ENCODE measurements around the gene LSM2.

Gene LSM2

GRCh38 chr6:31762878-31763618 is 43.7 kb downstream of the LSM2 start:
- H3K4me1 ChIP-seq (ENCODE audit: low read length): peaks cover 16% of the 10 kb centered on the region
- H3K4me2 ChIP-seq (ENCODE audit: low read depth, low read length): no peak overlapping the region
- H3K9me2 ChIP-seq (replicated peaks; ENCODE audit: insufficient read depth, low read length): no peaks in the 10 kb centered on the region
- no peaks in the 10 kb centered on the region for H3K27me3 ChIP-seq (replicated peaks; ENCODE audit: insufficient read depth, low read length)
- no peaks in the 10 kb centered on the region for H4K20me1 ChIP-seq (ENCODE audit: insufficient read depth, low read length)
- no peak overlapping the region for H3K4me3 ChIP-seq (ENCODE audit: low read length)
- no peak overlapping the region for H3K27ac ChIP-seq (ENCODE audit: low read length)
- no peak overlapping the region for H3K9ac ChIP-seq (ENCODE audit: low read length)
- no peak overlapping the region for H2AFZ ChIP-seq (ENCODE audit: low read length)
- H3K79me2 ChIP-seq (ENCODE audit: low read length): no peaks in the 10 kb centered on the region
- no peaks in the 10 kb centered on the region; the same call in 1 of the 2 replicates for H3F3A ChIP-seq (ENCODE audit: insufficient read depth, low read length)
- H3K9me3 ChIP-seq (replicated peaks; ENCODE audit: insufficient read depth, low read length): no peaks in the 10 kb centered on the region
- DNase-seq: no peak
- H3K36me3 ChIP-seq (replicated peaks; ENCODE audit: insufficient read depth, low read length): no peaks in the 10 kb centered on the region
- TF ChIP-seq EZH2phosphoT487 (IDR thresholded peaks at IDR 0.05; ENCODE audit: low read length): no peak
- no peak for TF ChIP-seq CTCF (IDR thresholded peaks at IDR 0.05; ENCODE audit: low read length)
- no peak for TF ChIP-seq EZH2 (optimal IDR thresholded peaks at IDR 0.05; ENCODE audit: low read depth, low read length)

- Histone ChIP-seq H3K9ac (ENCODE audit: low read length) (no peak within 1 kb of the TSS), H3K4me3 (ENCODE audit: low read length) (no peak within 1 kb of the TSS), H4K20me1 (ENCODE audit: insufficient read depth, low read length) (no peaks in the 10 kb centered on the region), H3K79me2 (ENCODE audit: low read length) (no peaks in the 10 kb centered on the region), H3K27me3 (replicated peaks; ENCODE audit: insufficient read depth, low read length) (no peaks in the 10 kb centered on the region), H3K9me2 (replicated peaks; ENCODE audit: insufficient read depth, low read length) (no peaks in the 10 kb centered on the region), H3K4me2 (ENCODE audit: low read depth, low read length) (no peak within 1 kb of the TSS), H3K4me1 (ENCODE audit: low read length) (peaks cover 16% of the 10 kb centered on the region), H3K9me3 (replicated peaks; ENCODE audit: insufficient read depth, low read length) (no peaks in the 10 kb centered on the region), H3F3A (ENCODE audit: insufficient read depth, low read length) (no peaks in the 10 kb centered on the region; the same call in 1 of the 2 replicates), H2AFZ (ENCODE audit: low read length) (no peak within 1 kb of the TSS), H3K36me3 (replicated peaks; ENCODE audit: insufficient read depth, low read length) (no peaks in the 10 kb centered on the region), H3K27ac (ENCODE audit: low read length) (no peak within 1 kb of the TSS)
- DNase-seq: no peak
- TF ChIP-seq EZH2 (optimal IDR thresholded peaks at IDR 0.05; ENCODE audit: low read depth, low read length) (no peak), CTCF (IDR thresholded peaks at IDR 0.05; ENCODE audit: low read length) (no peak), EZH2phosphoT487 (IDR thresholded peaks at IDR 0.05; ENCODE audit: low read length) (no peak)
Observed at GRCh38 chr6:31762356-31762755, 44.4 kb downstream of the LSM2 start, which contains the start of gene SAPCD1. Gene SAPCD1, plus strand, starts transcription at chr6:31762656. Its CDS starts 399 bp downstream, at chr6:31763055.

- Histone ChIP-seq H3K36me3 (replicated peaks; ENCODE audit: insufficient read depth, low read length) (no peaks in the 10 kb centered on the region), H3K27me3 (replicated peaks; ENCODE audit: insufficient read depth, low read length) (no peaks in the 10 kb centered on the region), H3K4me3 (ENCODE audit: low read length) (no peak overlapping the region), H3F3A (ENCODE audit: insufficient read depth, low read length) (no peaks in the 10 kb centered on the region; the same call in 1 of the 2 replicates), H3K4me1 (ENCODE audit: low read length) (peaks cover 16% of the 10 kb centered on the region), H3K4me2 (ENCODE audit: low read depth, low read length) (no peak overlapping the region), H3K79me2 (ENCODE audit: low read length) (no peaks in the 10 kb centered on the region), H3K27ac (ENCODE audit: low read length) (no peak overlapping the region), H4K20me1 (ENCODE audit: insufficient read depth, low read length) (no peaks in the 10 kb centered on the region), H2AFZ (ENCODE audit: low read length) (no peak overlapping the region), H3K9ac (ENCODE audit: low read length) (no peak overlapping the region), H3K9me3 (replicated peaks; ENCODE audit: insufficient read depth, low read length) (no peaks in the 10 kb centered on the region), H3K9me2 (replicated peaks; ENCODE audit: insufficient read depth, low read length) (no peaks in the 10 kb centered on the region)
- no peak for TF ChIP-seq CTCF (IDR thresholded peaks at IDR 0.05; ENCODE audit: low read length)
- no peak for TF ChIP-seq EZH2 (optimal IDR thresholded peaks at IDR 0.05; ENCODE audit: low read depth, low read length)
- TF ChIP-seq EZH2phosphoT487 (IDR thresholded peaks at IDR 0.05; ENCODE audit: low read length): no peak
- DNase-seq: no peak
Observed at GRCh38 chr6:31761343-31761742, 45.4 kb downstream of the LSM2 start.
